GM12878 (cell line): ENCODE measurements around the gene TYRO3.

Experiments
- ATF7 ChIP-seq: fragments of 450-650 bp; IDR thresholded peaks from 2 replicates; pipeline ENCODE4 v1.6.1; 2016; ENCODE audit warnings: low read depth, mild to moderate bottlenecking
- BRCA1 ChIP-seq: IDR thresholded peaks from 2 replicates; pipeline ENCODE4 v1.6.1; 2011; ENCODE audit warnings: low read depth, low read length, improper control_type of control experiment
- EZH2 ChIP-seq: IDR thresholded peaks from 2 replicates; pipeline ENCODE4 v1.6.1; 2012; ENCODE audit warnings: low read depth, mild to moderate bottlenecking, control low read depth, inconsistent platforms, low read length, borderline replicate concordance; ENCODE audit not compliant: control insufficient read depth
- FOS ChIP-seq: IDR thresholded peaks from 3 replicates; pipeline ENCODE4 v1.6.1; 2011; ENCODE audit warnings: borderline replicate concordance; ENCODE audit not compliant: insufficient read length; ENCODE audit errors: extremely low read depth
- MTA3 ChIP-seq: IDR thresholded peaks from 2 replicates; pipeline ENCODE4 v1.6.1; 2012; ENCODE audit warnings: low read length, inconsistent platforms, borderline replicate concordance
- POLR2A ChIP-seq: IDR thresholded peaks from 2 replicates; pipeline ENCODE4 v1.6.1; 2011; ENCODE audit warnings: low read depth, mild to moderate bottlenecking, low read length
- RAD21 ChIP-seq: IDR thresholded peaks from 2 replicates; pipeline ENCODE4 v1.6.1; 2011; ENCODE audit warnings: mild to moderate bottlenecking, low read depth, low read length, moderate library complexity; ENCODE audit not compliant: insufficient read depth
- STAT1 ChIP-seq: fragments of 450-650 bp; conservative IDR thresholded peaks from 2 replicates; pipeline ENCODE4 v1.6.1; 2014; ENCODE audit warnings: antibody characterized with exemption, mild to moderate bottlenecking
- TF ChIP-seq, protein P1 (sequence below): IDR thresholded peaks from 2 replicates; pipeline ENCODE4 v1.6.1; 2012; ENCODE audit warnings: mild to moderate bottlenecking, low read depth, low read length

- no peak for TF ChIP-seq ATF7
- no peak for TF ChIP-seq BRCA1
- TF ChIP-seq, protein P1, sequence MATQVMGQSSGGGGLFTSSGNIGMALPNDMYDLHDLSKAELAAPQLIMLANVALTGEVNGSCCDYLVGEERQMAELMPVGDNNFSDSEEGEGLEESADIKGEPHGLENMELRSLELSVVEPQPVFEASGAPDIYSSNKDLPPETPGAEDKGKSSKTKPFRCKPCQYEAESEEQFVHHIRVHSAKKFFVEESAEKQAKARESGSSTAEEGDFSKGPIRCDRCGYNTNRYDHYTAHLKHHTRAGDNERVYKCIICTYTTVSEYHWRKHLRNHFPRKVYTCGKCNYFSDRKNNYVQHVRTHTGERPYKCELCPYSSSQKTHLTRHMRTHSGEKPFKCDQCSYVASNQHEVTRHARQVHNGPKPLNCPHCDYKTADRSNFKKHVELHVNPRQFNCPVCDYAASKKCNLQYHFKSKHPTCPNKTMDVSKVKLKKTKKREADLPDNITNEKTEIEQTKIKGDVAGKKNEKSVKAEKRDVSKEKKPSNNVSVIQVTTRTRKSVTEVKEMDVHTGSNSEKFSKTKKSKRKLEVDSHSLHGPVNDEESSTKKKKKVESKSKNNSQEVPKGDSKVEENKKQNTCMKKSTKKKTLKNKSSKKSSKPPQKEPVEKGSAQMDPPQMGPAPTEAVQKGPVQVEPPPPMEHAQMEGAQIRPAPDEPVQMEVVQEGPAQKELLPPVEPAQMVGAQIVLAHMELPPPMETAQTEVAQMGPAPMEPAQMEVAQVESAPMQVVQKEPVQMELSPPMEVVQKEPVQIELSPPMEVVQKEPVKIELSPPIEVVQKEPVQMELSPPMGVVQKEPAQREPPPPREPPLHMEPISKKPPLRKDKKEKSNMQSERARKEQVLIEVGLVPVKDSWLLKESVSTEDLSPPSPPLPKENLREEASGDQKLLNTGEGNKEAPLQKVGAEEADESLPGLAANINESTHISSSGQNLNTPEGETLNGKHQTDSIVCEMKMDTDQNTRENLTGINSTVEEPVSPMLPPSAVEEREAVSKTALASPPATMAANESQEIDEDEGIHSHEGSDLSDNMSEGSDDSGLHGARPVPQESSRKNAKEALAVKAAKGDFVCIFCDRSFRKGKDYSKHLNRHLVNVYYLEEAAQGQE: no peak
- no peak for TF ChIP-seq STAT1
- no peak for TF ChIP-seq FOS
- TF ChIP-seq RAD21: peak; percentile 20; the same call in 1 of the 2 replicates
- TF ChIP-seq MTA3: no peak
- no peak for TF ChIP-seq EZH2
- TF ChIP-seq POLR2A: no peak
Measured at GRCh38 chr15:41558400-41559238, at the start of gene TYRO3.
